Measurements from ENCODE around the gene POLR2F.

GRCh38 chr22:37989146-37990045, 35.9 kb downstream of the POLR2F start:
- TF ChIP-seq ZNF274 (IDR thresholded peaks at IDR 0.05; ENCODE audit: low read depth, low read length) (no peak), YY1 (IDR thresholded peaks at IDR 0.05; ENCODE audit: insufficient read depth, insufficient read length) (no peak), SUZ12 (IDR thresholded peaks at IDR 0.05; ENCODE audit: extremely low read depth, insufficient read depth, insufficient read length) (no peak)
